ENCODE measurements around the gene CCNF. TPM values are rescaled to one million over a fixed set of nuclear protein-coding genes. Genes with fewer than 3 reads are reported as not detected.

Gene CCNF
- total RNA-seq, 1 experiment from 2014 or later, result 76.1 TPM

- Histone ChIP-seq H3K9me3 (ENCODE audit: low read depth, low read length, poor library complexity, severe bottlenecking) (no peaks in the 10 kb centered on the region), H3K36me3 (ENCODE audit: insufficient read depth, low read length, poor library complexity, severe bottlenecking) (no peaks in the 10 kb centered on the region), H3K4me3 (ENCODE audit: low read depth, low read length, poor library complexity, severe bottlenecking) (no peak overlapping the region), H3K4me1 (ENCODE audit: insufficient read depth, low read length, poor library complexity, severe bottlenecking) (no peaks in the 10 kb centered on the region), H3K27ac (ENCODE audit: low read depth, low read length, poor library complexity, severe bottlenecking) (no peak overlapping the region), H3K27me3 (replicated peaks; ENCODE audit: insufficient read depth, low read depth, low read length, poor library complexity) (no peaks in the 10 kb centered on the region)
- DNase-seq (ENCODE audit: low spot score), result no peak
- ChIA-PET CTCF (no interaction called here), POLR2A (ENCODE audit: low non-redundant PET) (no interaction called here)
- TF ChIP-seq EZH2 (IDR thresholded peaks at IDR 0.05; ENCODE audit: borderline replicate concordance, low read depth, low read length, poor library complexity, severe bottlenecking), result no peak
- TF ChIP-seq CTCF (conservative IDR thresholded peaks at IDR 0.05; ENCODE audit: low read depth, low read length), result no peak
- intact Hi-C loops (cut with micrococcal nuclease; ENCODE audit: unreplicated experiment), result no loop called here
- BruUV-seq (replicated peaks), result no TSS peak
Measured at GRCh38 chr16:2388139-2388874, 40.9 kb upstream of the CCNF start.

- BruUV-seq (replicated peaks), result no TSS peak
- no peaks in the 10 kb centered on the region for H3K9me3 ChIP-seq (ENCODE audit: low read depth, low read length, poor library complexity, severe bottlenecking)
- intact Hi-C loops (cut with micrococcal nuclease; ENCODE audit: unreplicated experiment), result no loop called here
- no peaks in the 10 kb centered on the region for H3K27me3 ChIP-seq (replicated peaks; ENCODE audit: insufficient read depth, low read depth, low read length, poor library complexity)
- H3K4me3 ChIP-seq (ENCODE audit: low read depth, low read length, poor library complexity, severe bottlenecking), result no peak overlapping the region
- H3K4me1 ChIP-seq (ENCODE audit: insufficient read depth, low read length, poor library complexity, severe bottlenecking), result no peaks in the 10 kb centered on the region
- POLR2A ChIA-PET (ENCODE audit: low non-redundant PET), result no interaction called here
- no peak for DNase-seq (ENCODE audit: low spot score)
- no peak for TF ChIP-seq EZH2 (IDR thresholded peaks at IDR 0.05; ENCODE audit: borderline replicate concordance, low read depth, low read length, poor library complexity, severe bottlenecking)
- no peak for TF ChIP-seq CTCF (conservative IDR thresholded peaks at IDR 0.05; ENCODE audit: low read depth, low read length)
- no peaks in the 10 kb centered on the region for H3K36me3 ChIP-seq (ENCODE audit: insufficient read depth, low read length, poor library complexity, severe bottlenecking)
- H3K27ac ChIP-seq (ENCODE audit: low read depth, low read length, poor library complexity, severe bottlenecking), result no peak overlapping the region
- CTCF ChIA-PET, result no interaction called here
Measured at GRCh38 chr16:2388875-2389433, 40.3 kb upstream of the CCNF start.

- Histone ChIP-seq H3K9me3 (ENCODE audit: low read depth, low read length, poor library complexity, severe bottlenecking) (no peaks in the 10 kb centered on the region), H3K4me3 (ENCODE audit: low read depth, low read length, poor library complexity, severe bottlenecking) (no peak overlapping the region), H3K27ac (ENCODE audit: low read depth, low read length, poor library complexity, severe bottlenecking) (no peak overlapping the region), H3K36me3 (ENCODE audit: insufficient read depth, low read length, poor library complexity, severe bottlenecking) (no peaks in the 10 kb centered on the region), H3K27me3 (replicated peaks; ENCODE audit: insufficient read depth, low read depth, low read length, poor library complexity) (no peaks in the 10 kb centered on the region), H3K4me1 (ENCODE audit: insufficient read depth, low read length, poor library complexity, severe bottlenecking) (no peaks in the 10 kb centered on the region)
- no TSS peak for BruUV-seq (replicated peaks)
- CTCF ChIA-PET, result no interaction called here
- POLR2A ChIA-PET (ENCODE audit: low non-redundant PET), result no interaction called here
- DNase-seq (ENCODE audit: low spot score), result no peak
- intact Hi-C loops (cut with micrococcal nuclease; ENCODE audit: unreplicated experiment), result no loop called here
- TF ChIP-seq EZH2 (IDR thresholded peaks at IDR 0.05; ENCODE audit: borderline replicate concordance, low read depth, low read length, poor library complexity, severe bottlenecking) (no peak), CTCF (conservative IDR thresholded peaks at IDR 0.05; ENCODE audit: low read depth, low read length) (no peak)
Measured at GRCh38 chr16:2392025-2392424, 37.2 kb upstream of the CCNF start.

All from A673 (cell line).